Liver (tissue), 9 donors: ENCODE results near the gene PTAFR. TPM values are rescaled to one million over a fixed set of nuclear protein-coding genes. Genes with fewer than 3 reads are reported as not detected.

Experiments used
- DNase-seq: peaks from one replicate; pipeline ENCODE4 v3.0.0-alpha.2; 2017; ENCODE audit warnings: low spot score
- H3K27ac ChIP-seq, 2 donors: one replicate each; pipeline ENCODE4 v1.7.0; 2013; ENCODE audit warnings: inconsistent platforms in 2 of 2, low read length in 2 of 2, control low read depth in 1 of 2, low read depth in 1 of 2, mild to moderate bottlenecking in 1 of 2
- H3K27me3 ChIP-seq, 4 donors: one replicate each; pipeline versions ENCODE4 v1.6.1 to v1.7.0; 2013; ENCODE audit warnings: low read length in 3 of 4, inconsistent platforms in 1 of 4, mild to moderate bottlenecking in 1 of 4, moderate library complexity in 1 of 4; ENCODE audit not compliant: control insufficient read depth in 4 of 4, insufficient read depth in 4 of 4
- H3K36me3 ChIP-seq, 4 donors: one replicate each; pipeline versions ENCODE4 v1.6.1 to v1.7.0; 2013; ENCODE audit warnings: low read length in 3 of 4, mild to moderate bottlenecking in 3 of 4, low read depth in 1 of 4, moderate library complexity in 1 of 4; ENCODE audit not compliant: control insufficient read depth in 4 of 4, insufficient read depth in 3 of 4
- H3K4me1 ChIP-seq, 4 donors: one replicate each; pipeline versions ENCODE4 v1.6.1 to v1.7.0; 2013; ENCODE audit warnings: low read length in 3 of 4, mild to moderate bottlenecking in 3 of 4, moderate library complexity in 1 of 4; ENCODE audit not compliant: control insufficient read depth in 4 of 4, insufficient read depth in 4 of 4
- H3K4me3 ChIP-seq, 3 donors: one replicate each; pipeline versions ENCODE4 v1.6.1 to v1.7.0; 2013; ENCODE audit warnings: low read length in 3 of 3, control low read depth in 1 of 3, low read depth in 1 of 3, mild to moderate bottlenecking in 1 of 3
- H3K9ac ChIP-seq, 2 donors: one replicate each; pipeline ENCODE4 v1.7.0; 2013; ENCODE audit warnings: low read length in 2 of 2, mild to moderate bottlenecking in 2 of 2, moderate library complexity in 2 of 2, control low read depth in 1 of 2, low read depth in 1 of 2
- H3K9me3 ChIP-seq, 4 donors: one replicate each; pipeline versions ENCODE4 v1.6.1 to v1.7.0; 2013; ENCODE audit warnings: low read length in 3 of 4; ENCODE audit not compliant: control insufficient read depth in 4 of 4
- EGR1 ChIP-seq, 2 donors: IDR thresholded peaks; 2 replicates each; pipeline ENCODE4 v1.6.1; 2016 to 2018; ENCODE audit warnings: antibody characterized with exemption in 2 of 2, low read depth in 2 of 2
- FOXA2 ChIP-seq: IDR thresholded peaks from 2 replicates; pipeline ENCODE4 v1.6.1; 2016; ENCODE audit warnings: antibody characterized with exemption
- GABPA ChIP-seq, 2 donors: IDR thresholded peaks in 1 of 2; conservative IDR thresholded peaks in 1 of 2; 2 replicates each; pipeline ENCODE4 v1.6.1; 2016; ENCODE audit warnings: antibody characterized with exemption in 2 of 2, mild to moderate bottlenecking in 1 of 2, moderate library complexity in 1 of 2
- HNF4A ChIP-seq, 2 donors: conservative IDR thresholded peaks; 2 replicates each; pipeline ENCODE4 v1.6.1; 2016; ENCODE audit warnings: antibody characterized with exemption in 2 of 2, mild to moderate bottlenecking in 2 of 2
- HNF4G ChIP-seq: IDR thresholded peaks from 2 replicates; pipeline ENCODE4 v1.6.1; 2016; ENCODE audit warnings: antibody characterized with exemption
- JUND ChIP-seq, 2 donors: IDR thresholded peaks; 2 replicates each; pipeline ENCODE4 v1.6.1; 2016; ENCODE audit warnings: antibody characterized with exemption in 2 of 2
- NR2F2 ChIP-seq: IDR thresholded peaks from 2 replicates; pipeline ENCODE4 v1.6.1; 2016; ENCODE audit warnings: antibody characterized with exemption
- RAD21 ChIP-seq, 2 donors: IDR thresholded peaks; 2 replicates each; pipeline ENCODE4 v1.6.1; 2016; ENCODE audit warnings: antibody characterized with exemption in 2 of 2, mild to moderate bottlenecking in 2 of 2
- RXRA ChIP-seq, 2 donors: IDR thresholded peaks; 2 replicates each; pipeline ENCODE4 v1.6.1; 2017 to 2018; ENCODE audit warnings: antibody characterized with exemption in 2 of 2, mild to moderate bottlenecking in 1 of 2
- YY1 ChIP-seq: IDR thresholded peaks from 2 replicates; pipeline ENCODE4 v1.6.1; 2016; ENCODE audit warnings: antibody characterized with exemption, mild to moderate bottlenecking
- WGBS: extraction: QIAGEN DNeasy Blood & Tissue Kit; methylation state at CpG from one replicate; pipeline ENCODE4 v1.1.7; 2013; 5-methylcytosine and 5-hydroxymethylcytosine counted together
- polyA plus RNA-seq, 2 donors: library from polyadenylated mRNA; stranded (reverse) in 1 of 2; unstranded in 1 of 2; fragments of 200-250 nt in 1 of 2; fragments of >200 nt in 1 of 2; fragmentation: Nextera tagmentation in 1 of 2; extraction: Ambion mirVana in 1 of 2; gene quantifications; one replicate each; pipeline versions ENCODE4 v1.2.1 to v1.2.3, GENCODE V29; 2013 to 2015
- total RNA-seq, 2 donors: library from RNA; depleted of rRNA; stranded (reverse); fragments of >200 nt; gene quantifications; one replicate each; pipeline ENCODE4 v1.2.3, GENCODE V29; 2014
- TF ChIP-seq, protein P1 (sequence below): IDR thresholded peaks from 2 replicates; pipeline ENCODE4 v1.6.1; 2016; ENCODE audit warnings: antibody characterized with exemption
- TF ChIP-seq, protein P2 (sequence below): IDR thresholded peaks from 2 replicates; pipeline ENCODE4 v1.6.1; 2016; ENCODE audit warnings: antibody characterized with exemption
- TF ChIP-seq, protein P3 (sequence below): IDR thresholded peaks from 2 replicates; pipeline ENCODE4 v1.6.1; 2016; ENCODE audit warnings: antibody characterized with exemption
- TF ChIP-seq, protein P4 (sequence below): IDR thresholded peaks from 2 replicates; pipeline ENCODE4 v1.6.1; 2016; ENCODE audit warnings: antibody characterized with exemption, mild to moderate bottlenecking
- donor health status: healthy.
- donor health status: healthy.
- donor health status: healthy.
- donor health status: healthy.
- donor health status: healthy.

The PTAFR gene
- total and polyA plus RNA-seq, 4 donors: 0.82 to 4.1 (median 2.1) TPM

DNA sequence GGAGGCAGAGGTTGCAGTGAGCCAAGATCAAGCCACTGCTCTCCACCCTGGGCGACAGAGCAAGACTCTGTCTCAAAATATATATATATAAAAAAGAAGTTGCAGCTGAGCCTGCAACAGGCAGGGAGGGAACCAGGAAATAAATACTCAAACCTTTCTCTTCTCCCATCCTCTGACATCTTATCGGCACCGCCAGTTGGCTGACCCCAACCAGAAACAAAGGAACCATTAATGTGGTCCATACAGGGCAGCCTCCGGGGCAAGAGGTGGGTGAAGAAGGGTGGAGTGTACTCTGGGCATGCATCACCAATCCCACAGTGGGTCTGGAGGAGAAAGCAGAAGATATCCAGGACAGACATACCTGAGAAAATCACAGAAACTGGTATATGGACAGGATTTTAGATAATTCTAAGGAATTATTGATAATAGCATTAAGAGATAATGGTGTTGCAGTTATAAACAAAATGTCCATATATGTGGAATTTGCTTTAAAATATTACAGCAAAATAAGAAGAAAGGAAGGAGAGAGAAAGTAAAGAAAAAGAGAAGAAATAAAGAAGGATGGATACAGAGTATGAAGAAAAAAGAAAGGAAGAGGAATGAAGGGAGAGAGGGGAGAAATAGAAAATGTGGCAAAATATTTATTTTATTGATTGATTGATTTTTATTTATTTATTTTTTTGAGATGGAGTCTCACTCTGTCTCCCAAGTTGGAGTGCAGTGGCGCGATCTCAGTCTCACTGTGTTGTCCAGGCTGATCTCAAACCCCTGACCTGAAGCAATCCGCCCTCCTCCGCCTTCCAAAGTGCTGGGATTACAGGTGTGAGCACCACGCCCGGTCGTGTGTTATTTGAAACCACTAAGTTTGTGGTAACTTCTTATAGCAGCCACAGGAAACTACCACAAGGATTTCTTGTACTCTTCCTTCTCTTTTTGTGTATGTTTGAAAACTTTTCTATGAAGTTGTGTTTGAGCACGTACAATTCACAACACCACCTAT, 4.1 kb upstream of the PTAFR start:
- no peak overlapping the region for H3K9ac ChIP-seq
- DNase-seq: no peak
- TF ChIP-seq NR2F2: peak; percentile 29
- TF ChIP-seq HNF4G: no peak
- TF ChIP-seq GABPA (IDR thresholded peaks at IDR 0.05 in 1 of 2, conservative IDR thresholded peaks at IDR 0.05 in 1 of 2): no peak
- H3K36me3 ChIP-seq: no peaks in the 10 kb centered on the region
- H3K27ac ChIP-seq: no peak overlapping the region
- H3K9me3 ChIP-seq: no peaks in the 10 kb centered on the region
- H3K27me3 ChIP-seq: no peaks in the 10 kb centered on the region
- no peaks in the 10 kb centered on the region for H3K4me1 ChIP-seq
- whole genome bisulfite sequencing: 71% methylated on average over 12 of the region's 12 CpGs
- H3K4me3 ChIP-seq: no peak overlapping the region

DNA sequence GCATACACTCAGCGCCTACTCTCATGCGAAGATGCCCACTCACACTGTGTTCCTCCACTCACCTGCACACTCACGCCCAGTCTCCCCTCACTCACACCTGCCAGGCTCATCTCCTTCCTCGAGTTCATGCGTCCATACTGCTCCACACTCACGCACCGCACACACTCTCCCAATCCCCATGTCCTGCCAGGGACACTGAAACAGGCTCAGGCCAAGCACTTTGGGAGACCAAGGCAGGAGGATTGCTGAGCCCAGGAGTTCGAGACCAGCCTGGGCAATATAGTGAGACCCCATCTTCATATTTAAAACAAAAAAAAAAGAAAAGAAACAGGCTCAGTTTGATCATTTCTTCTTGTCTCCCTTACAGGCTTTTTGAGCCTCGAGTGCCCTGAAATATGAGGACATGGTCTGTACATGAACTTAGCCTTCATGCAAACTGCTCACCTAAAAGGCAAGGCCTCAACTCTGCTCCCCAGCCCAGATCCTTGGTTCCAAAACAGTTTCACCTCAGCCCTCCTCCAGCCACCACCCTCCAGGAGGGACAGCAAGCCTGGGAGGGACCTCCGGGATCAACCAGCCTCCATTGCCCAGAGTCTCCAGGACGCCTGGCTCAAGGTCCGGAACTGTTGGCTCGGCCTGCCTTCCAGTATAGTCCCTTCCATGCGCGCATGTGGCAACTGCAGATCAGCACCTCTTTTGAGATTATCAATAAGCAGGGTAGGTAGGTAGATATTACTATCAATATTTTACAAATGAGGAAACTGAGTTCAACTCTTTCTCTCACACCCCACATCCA, 2.4 kb upstream of the PTAFR start:
- 91% methylated on average over 15 of the region's 15 CpGs for WGBS
- Histone ChIP-seq H3K9ac (no peak overlapping the region), H3K36me3 (no peaks in the 10 kb centered on the region), H3K27me3 (no peaks in the 10 kb centered on the region), H3K4me1 (no peaks in the 10 kb centered on the region), H3K27ac (no peak overlapping the region), H3K9me3 (no peaks in the 10 kb centered on the region), H3K4me3 (no peak overlapping the region)
- TF ChIP-seq, protein P1, sequence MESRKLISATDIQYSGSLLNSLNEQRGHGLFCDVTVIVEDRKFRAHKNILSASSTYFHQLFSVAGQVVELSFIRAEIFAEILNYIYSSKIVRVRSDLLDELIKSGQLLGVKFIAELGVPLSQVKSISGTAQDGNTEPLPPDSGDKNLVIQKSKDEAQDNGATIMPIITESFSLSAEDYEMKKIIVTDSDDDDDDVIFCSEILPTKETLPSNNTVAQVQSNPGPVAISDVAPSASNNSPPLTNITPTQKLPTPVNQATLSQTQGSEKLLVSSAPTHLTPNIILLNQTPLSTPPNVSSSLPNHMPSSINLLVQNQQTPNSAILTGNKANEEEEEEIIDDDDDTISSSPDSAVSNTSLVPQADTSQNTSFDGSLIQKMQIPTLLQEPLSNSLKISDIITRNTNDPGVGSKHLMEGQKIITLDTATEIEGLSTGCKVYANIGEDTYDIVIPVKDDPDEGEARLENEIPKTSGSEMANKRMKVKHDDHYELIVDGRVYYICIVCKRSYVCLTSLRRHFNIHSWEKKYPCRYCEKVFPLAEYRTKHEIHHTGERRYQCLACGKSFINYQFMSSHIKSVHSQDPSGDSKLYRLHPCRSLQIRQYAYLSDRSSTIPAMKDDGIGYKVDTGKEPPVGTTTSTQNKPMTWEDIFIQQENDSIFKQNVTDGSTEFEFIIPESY: no peak
- TF ChIP-seq FOXA2 (no peak), HNF4A (conservative IDR thresholded peaks at IDR 0.05) (no peak), GABPA (IDR thresholded peaks at IDR 0.05 in 1 of 2, conservative IDR thresholded peaks at IDR 0.05 in 1 of 2) (no peak), EGR1 (IDR thresholded peaks at IDR 0.05; ENCODE audit: low read depth in 2 of 2) (no peak), RAD21 (IDR thresholded peaks at IDR 0.05) (no peak), YY1 (no peak), HNF4G (no peak), NR2F2 (no peak), JUND (IDR thresholded peaks at IDR 0.05) (no peak)
- TF ChIP-seq, protein P2, sequence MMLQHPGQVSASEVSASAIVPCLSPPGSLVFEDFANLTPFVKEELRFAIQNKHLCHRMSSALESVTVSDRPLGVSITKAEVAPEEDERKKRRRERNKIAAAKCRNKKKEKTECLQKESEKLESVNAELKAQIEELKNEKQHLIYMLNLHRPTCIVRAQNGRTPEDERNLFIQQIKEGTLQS: no peak
- TF ChIP-seq, protein P3, sequence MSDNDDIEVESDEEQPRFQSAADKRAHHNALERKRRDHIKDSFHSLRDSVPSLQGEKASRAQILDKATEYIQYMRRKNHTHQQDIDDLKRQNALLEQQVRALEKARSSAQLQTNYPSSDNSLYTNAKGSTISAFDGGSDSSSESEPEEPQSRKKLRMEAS: no peak
- no peak for DNase-seq

DNA sequence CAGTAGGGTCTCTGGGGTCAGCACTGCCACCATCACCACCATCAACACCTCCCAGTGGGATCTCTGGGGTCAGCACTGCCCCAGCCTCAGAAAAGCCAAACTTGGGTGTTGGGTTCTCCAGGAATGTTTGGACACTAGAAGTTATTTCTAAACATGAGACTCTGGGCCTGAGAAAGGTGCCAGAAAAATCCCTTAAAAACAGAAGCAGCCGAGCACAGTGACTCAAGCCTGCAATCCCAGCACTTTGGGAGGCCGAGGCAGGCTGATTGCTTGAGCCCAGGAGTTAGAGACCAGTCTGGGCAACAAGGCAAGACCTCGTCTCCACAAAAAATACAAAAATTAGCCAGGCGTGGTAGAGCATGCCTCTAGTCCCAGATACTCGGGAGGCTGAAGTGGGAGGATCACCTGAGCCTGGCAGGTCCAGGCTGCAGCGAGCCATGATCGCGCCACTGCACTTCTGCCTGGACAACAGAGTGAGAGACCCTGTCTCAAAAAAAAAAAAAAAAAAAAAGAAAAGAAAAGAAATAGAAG, 470 bp downstream of the PTAFR start:
- H3K9me3 ChIP-seq: no peaks in the 10 kb centered on the region
- no peak for TF ChIP-seq FOXA2
- TF ChIP-seq HNF4G: no peak
- no peak for TF ChIP-seq RXRA (IDR thresholded peaks at IDR 0.05)
- TF ChIP-seq GABPA (IDR thresholded peaks at IDR 0.05 in 1 of 2, conservative IDR thresholded peaks at IDR 0.05 in 1 of 2): no peak
- no peak for TF ChIP-seq JUND (IDR thresholded peaks at IDR 0.05)
- TF ChIP-seq, protein P2: no peak
- TF ChIP-seq, protein P1: no peak
- TF ChIP-seq, protein P3: no peak
- TF ChIP-seq, protein P4, sequence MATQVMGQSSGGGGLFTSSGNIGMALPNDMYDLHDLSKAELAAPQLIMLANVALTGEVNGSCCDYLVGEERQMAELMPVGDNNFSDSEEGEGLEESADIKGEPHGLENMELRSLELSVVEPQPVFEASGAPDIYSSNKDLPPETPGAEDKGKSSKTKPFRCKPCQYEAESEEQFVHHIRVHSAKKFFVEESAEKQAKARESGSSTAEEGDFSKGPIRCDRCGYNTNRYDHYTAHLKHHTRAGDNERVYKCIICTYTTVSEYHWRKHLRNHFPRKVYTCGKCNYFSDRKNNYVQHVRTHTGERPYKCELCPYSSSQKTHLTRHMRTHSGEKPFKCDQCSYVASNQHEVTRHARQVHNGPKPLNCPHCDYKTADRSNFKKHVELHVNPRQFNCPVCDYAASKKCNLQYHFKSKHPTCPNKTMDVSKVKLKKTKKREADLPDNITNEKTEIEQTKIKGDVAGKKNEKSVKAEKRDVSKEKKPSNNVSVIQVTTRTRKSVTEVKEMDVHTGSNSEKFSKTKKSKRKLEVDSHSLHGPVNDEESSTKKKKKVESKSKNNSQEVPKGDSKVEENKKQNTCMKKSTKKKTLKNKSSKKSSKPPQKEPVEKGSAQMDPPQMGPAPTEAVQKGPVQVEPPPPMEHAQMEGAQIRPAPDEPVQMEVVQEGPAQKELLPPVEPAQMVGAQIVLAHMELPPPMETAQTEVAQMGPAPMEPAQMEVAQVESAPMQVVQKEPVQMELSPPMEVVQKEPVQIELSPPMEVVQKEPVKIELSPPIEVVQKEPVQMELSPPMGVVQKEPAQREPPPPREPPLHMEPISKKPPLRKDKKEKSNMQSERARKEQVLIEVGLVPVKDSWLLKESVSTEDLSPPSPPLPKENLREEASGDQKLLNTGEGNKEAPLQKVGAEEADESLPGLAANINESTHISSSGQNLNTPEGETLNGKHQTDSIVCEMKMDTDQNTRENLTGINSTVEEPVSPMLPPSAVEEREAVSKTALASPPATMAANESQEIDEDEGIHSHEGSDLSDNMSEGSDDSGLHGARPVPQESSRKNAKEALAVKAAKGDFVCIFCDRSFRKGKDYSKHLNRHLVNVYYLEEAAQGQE: no peak
- no peaks in the 10 kb centered on the region for H3K27me3 ChIP-seq
- peak overlapping the region in 1 of 3 donors; percentile 19 for H3K4me3 ChIP-seq
- no peak for DNase-seq
- no peaks in the 10 kb centered on the region for H3K4me1 ChIP-seq
- peak overlapping the region in 1 of 2 donors; percentile 5 for H3K27ac ChIP-seq
- no peak overlapping the region for H3K9ac ChIP-seq
- H3K36me3 ChIP-seq: no peaks in the 10 kb centered on the region
- WGBS: 80% methylated on average over 8 of the region's 8 CpGs
